K562 treated with DMSO at 1 percent for 12 hours (cell line): ENCODE data around the gene CNTLN. TPM values are rescaled to one million over a fixed set of nuclear protein-coding genes. Genes with fewer than 3 reads are reported as not detected.

Experiments
- total RNA-seq: library from RNA; unstranded; fragments of 300-600 nt; gene quantifications from 2 replicates; pipeline ENCODE4 v1.2.3, GENCODE V29; 2022; ENCODE audit not compliant: insufficient read depth

CNTLN gene, protein sequence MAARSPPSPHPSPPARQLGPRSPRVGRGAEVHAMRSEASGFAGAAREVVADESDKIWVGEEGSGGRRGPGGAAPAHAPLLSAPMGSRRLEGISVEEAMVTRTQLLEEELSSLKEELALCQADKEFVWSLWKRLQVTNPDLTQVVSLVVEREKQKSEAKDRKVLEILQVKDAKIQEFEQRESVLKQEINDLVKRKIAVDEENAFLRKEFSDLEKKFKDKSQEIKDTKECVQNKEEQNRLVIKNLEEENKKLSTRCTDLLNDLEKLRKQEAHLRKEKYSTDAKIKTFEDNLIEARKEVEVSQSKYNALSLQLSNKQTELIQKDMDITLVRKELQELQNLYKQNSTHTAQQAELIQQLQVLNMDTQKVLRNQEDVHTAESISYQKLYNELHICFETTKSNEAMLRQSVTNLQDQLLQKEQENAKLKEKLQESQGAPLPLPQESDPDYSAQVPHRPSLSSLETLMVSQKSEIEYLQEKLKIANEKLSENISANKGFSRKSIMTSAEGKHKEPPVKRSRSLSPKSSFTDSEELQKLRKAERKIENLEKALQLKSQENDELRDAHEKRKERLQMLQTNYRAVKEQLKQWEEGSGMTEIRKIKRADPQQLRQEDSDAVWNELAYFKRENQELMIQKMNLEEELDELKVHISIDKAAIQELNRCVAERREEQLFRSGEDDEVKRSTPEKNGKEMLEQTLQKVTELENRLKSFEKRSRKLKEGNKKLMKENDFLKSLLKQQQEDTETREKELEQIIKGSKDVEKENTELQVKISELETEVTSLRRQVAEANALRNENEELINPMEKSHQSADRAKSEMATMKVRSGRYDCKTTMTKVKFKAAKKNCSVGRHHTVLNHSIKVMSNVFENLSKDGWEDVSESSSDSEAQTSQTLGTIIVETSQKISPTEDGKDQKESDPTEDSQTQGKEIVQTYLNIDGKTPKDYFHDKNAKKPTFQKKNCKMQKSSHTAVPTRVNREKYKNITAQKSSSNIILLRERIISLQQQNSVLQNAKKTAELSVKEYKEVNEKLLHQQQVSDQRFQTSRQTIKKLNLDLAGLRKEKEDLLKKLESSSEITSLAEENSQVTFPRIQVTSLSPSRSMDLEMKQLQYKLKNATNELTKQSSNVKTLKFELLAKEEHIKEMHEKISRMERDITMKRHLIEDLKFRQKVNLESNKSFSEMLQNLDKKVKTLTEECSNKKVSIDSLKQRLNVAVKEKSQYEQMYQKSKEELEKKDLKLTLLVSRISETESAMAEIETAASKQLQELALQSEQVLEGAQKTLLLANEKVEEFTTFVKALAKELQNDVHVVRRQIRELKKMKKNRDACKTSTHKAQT (N-terminal part only)
- total RNA-seq: not detected in 2 replicates

DNA sequence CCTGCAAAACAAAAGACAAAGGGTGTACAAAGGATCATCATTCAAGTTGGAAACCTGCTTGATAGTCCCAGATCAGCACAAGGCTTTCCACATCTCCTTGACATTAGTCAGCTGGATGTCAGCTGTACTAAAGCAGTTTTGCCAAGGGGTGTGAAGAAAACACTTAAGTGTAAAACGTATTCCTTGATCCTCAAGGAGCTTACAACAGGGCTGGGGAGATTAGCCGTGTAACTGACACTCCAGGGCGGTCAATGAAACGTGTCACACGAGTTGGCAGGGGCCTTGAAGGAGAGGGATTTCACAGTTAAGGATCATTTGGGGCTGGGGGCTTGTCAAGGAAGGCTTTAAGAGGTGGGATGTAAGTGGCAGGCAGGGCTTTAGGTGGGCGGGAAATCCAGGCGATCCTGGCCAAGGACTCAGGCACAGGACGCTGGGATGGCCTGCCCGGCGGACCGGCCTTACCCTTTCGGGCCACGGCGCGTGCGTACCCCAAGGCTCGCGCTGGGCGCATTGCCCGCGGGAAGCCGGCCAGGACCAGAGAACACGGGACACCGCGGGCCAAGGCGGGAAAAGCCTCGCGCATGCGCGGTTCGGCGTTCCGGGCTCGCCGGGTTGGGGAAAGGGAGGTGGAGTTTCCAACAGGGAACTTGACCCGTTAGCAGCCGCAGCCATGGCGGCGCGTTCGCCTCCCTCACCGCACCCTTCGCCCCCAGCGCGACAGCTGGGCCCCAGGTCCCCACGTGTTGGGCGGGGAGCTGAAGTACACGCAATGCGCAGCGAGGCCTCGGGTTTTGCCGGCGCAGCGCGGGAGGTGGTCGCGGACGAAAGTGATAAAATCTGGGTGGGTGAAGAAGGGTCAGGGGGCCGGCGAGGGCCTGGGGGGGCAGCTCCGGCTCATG lies at the start of gene CNTLN:
Gene CNTLN (plus strand): TSS at position 645 of the 899 bp plus-strand sequence. CDS start 26 bp downstream, at position 671.

